HepG2 (cell line): ENCODE results near the gene INTS1.

ENCODE experiments used
- CTCF ChIP-seq: sonication (generic); formaldehyde crosslinking; IDR thresholded peaks from 2 replicates; pipeline ENCODE4 v1.5.0; 2020; ENCODE audit warnings: mild to moderate bottlenecking, missing genetic modification reagents, moderate library complexity
- HMG20A ChIP-seq: IDR thresholded peaks from 2 replicates; pipeline ENCODE4 v1.6.1; 2016; ENCODE audit warnings: borderline replicate concordance
- KAT8 ChIP-seq: IDR thresholded peaks from 2 replicates; pipeline ENCODE4 v1.6.1; 2016; ENCODE audit warnings: missing genetic modification reagents, missing compliant biosample characterization
- KMT2B ChIP-seq: IDR thresholded peaks from 2 replicates; pipeline ENCODE4 v1.6.1; 2016; ENCODE audit warnings: missing genetic modification reagents, missing compliant biosample characterization
- MYC ChIP-seq: sonication (generic); formaldehyde crosslinking; IDR thresholded peaks from 2 replicates; pipeline ENCODE4 v1.9.0; 2021; ENCODE audit warnings: missing genetic modification reagents, borderline replicate concordance
- POLR2A ChIP-seq, 2 experiments: IDR thresholded peaks; 2 replicates each; pipeline ENCODE4 v1.6.1; 2011; ENCODE audit warnings: low read depth in 2 of 2, low read length in 2 of 2, mild to moderate bottlenecking in 1 of 2, moderate library complexity in 1 of 2; ENCODE audit not compliant: insufficient read depth in 1 of 2
- RBAK ChIP-seq: sonication (generic); formaldehyde crosslinking; IDR thresholded peaks from 2 replicates; pipeline ENCODE4 v1.5.1; 2020; ENCODE audit warnings: mild to moderate bottlenecking, missing genetic modification reagents
- STAT5B ChIP-seq: sonication (generic); formaldehyde crosslinking; IDR thresholded peaks from 2 replicates; pipeline ENCODE4 v1.4.0; 2020; ENCODE audit warnings: missing genetic modification reagents
- ZBTB1 ChIP-seq: sonication (generic); formaldehyde crosslinking; IDR thresholded peaks from 2 replicates; pipeline ENCODE4 v1.4.0; 2020; ENCODE audit warnings: missing genetic modification reagents, borderline replicate concordance
- ZNF224 ChIP-seq: sonication (generic); formaldehyde crosslinking; IDR thresholded peaks from 2 replicates; pipeline ENCODE4 v1.5.0; 2020; ENCODE audit warnings: mild to moderate bottlenecking, missing genetic modification reagents

- TF ChIP-seq STAT5B (CRISPR knock-in tag) (no peak), CTCF (CRISPR knock-in tag) (no peak), POLR2A (IDR thresholded peaks at IDR 0.05; ENCODE audit: insufficient read depth in 1 of 2, low read depth in 2 of 2, low read length in 2 of 2) (no peak), ZBTB1 (CRISPR knock-in tag) (no peak), ZNF224 (CRISPR knock-in tag) (no peak), KMT2B (CRISPR knock-in tag) (no peak), HMG20A (CRISPR knock-in tag) (no peak), MYC (CRISPR knock-in tag) (no peak), KAT8 (no peak), RBAK (CRISPR knock-in tag) (no peak)
Measured at GRCh38 chr7:1495564-1496242, 8.5 kb downstream of the INTS1 start.
